Smooth muscle cell (in vitro differentiated cells): Measurements from ENCODE around the gene MT1HL1. TPM values are rescaled to one million over a fixed set of nuclear protein-coding genes. Genes with fewer than 3 reads are reported as not detected.

Source experiments
- DNase-seq: peaks from one replicate; lab custom pipeline; 2025; ENCODE audit not compliant: unreplicated experiment; lab: John Stamatoyannopoulos, UW
- H2AFZ ChIP-seq: fragments of 200-600 bp; sonication (generic); 2 replicates; pipeline ENCODE4 v1.6.0; 2016; ENCODE audit warnings: antibody characterized with exemption, low read depth, mild to moderate bottlenecking
- H3F3A ChIP-seq: fragments of 200-600 bp; sonication (generic); 2 replicates; pipeline ENCODE4 v1.6.0; 2017; ENCODE audit warnings: antibody characterized with exemption, low read depth
- H3K27ac ChIP-seq: fragments of 200-600 bp; sonication (generic); 2 replicates; pipeline ENCODE4 v1.5.1; 2016; ENCODE audit warnings: low read depth, mild to moderate bottlenecking
- H3K27me3 ChIP-seq: fragments of 200-600 bp; sonication (generic); 2 replicates; pipeline ENCODE4 v1.6.1; 2016; ENCODE audit warnings: low read depth, mild to moderate bottlenecking
- H3K36me3 ChIP-seq: fragments of 200-600 bp; sonication (generic); 2 replicates; pipeline ENCODE4 v1.5.1; 2016; ENCODE audit warnings: low read depth
- H3K4me1 ChIP-seq: fragments of 200-600 bp; sonication (generic); 2 replicates; pipeline ENCODE4 v1.5.1; 2016; ENCODE audit warnings: low read depth
- H3K4me2 ChIP-seq: fragments of 200-600 bp; sonication (generic); 2 replicates; pipeline ENCODE4 v1.6.0; 2016; ENCODE audit warnings: mild to moderate bottlenecking
- H3K4me3 ChIP-seq: fragments of 200-600 bp; sonication (generic); 2 replicates; pipeline ENCODE4 v1.5.1; 2016; ENCODE audit warnings: mild to moderate bottlenecking
- H3K79me2 ChIP-seq: fragments of 200-600 bp; sonication (generic); 2 replicates; pipeline ENCODE4 v1.6.0; 2016; ENCODE audit warnings: low read depth, mild to moderate bottlenecking
- H3K9ac ChIP-seq: fragments of 200-600 bp; sonication (generic); 2 replicates; pipeline ENCODE4 v1.6.0; 2016; ENCODE audit warnings: low read depth
- H3K9me3 ChIP-seq: fragments of 200-600 bp; sonication (generic); replicated peaks from 2 replicates; pipeline ENCODE4 v1.5.1; 2016; ENCODE audit warnings: low read depth
- H4K20me1 ChIP-seq: fragments of 200-600 bp; sonication (generic); 2 replicates; pipeline ENCODE4 v1.6.0; 2016; ENCODE audit warnings: low read depth
- WGBS: methylation state at CpG from one replicate; pipeline ENCODE4 v1.1.7; 2016; ENCODE audit warnings: low lambda C conversion rate; 5-methylcytosine and 5-hydroxymethylcytosine counted together
- polyA plus RNA-seq: library from polyadenylated mRNA; unstranded; fragments of >200 nt; fragmentation: Nextera tagmentation; extraction: Ambion mirVana; gene quantifications from 2 replicates; pipeline ENCODE4 v1.2.1, GENCODE V29; 2016
- total RNA-seq: library from RNA; depleted of rRNA; stranded (reverse); fragments of >200 nt; gene quantifications from 2 replicates; pipeline ENCODE4 v1.2.3, GENCODE V29; 2014
- TF ChIP-seq, protein P1 (sequence below): fragments of 200-600 bp; sonication (generic); IDR thresholded peaks from 2 replicates; pipeline ENCODE4 v1.5.1; 2017; ENCODE audit warnings: borderline replicate concordance, mild to moderate bottlenecking, antibody characterized with exemption; ENCODE audit not compliant: insufficient read depth, poor library complexity, severe bottlenecking

MT1HL1 gene
- total and polyA plus RNA-seq, 2 experiments from 2014 or later, result not detected

DNA sequence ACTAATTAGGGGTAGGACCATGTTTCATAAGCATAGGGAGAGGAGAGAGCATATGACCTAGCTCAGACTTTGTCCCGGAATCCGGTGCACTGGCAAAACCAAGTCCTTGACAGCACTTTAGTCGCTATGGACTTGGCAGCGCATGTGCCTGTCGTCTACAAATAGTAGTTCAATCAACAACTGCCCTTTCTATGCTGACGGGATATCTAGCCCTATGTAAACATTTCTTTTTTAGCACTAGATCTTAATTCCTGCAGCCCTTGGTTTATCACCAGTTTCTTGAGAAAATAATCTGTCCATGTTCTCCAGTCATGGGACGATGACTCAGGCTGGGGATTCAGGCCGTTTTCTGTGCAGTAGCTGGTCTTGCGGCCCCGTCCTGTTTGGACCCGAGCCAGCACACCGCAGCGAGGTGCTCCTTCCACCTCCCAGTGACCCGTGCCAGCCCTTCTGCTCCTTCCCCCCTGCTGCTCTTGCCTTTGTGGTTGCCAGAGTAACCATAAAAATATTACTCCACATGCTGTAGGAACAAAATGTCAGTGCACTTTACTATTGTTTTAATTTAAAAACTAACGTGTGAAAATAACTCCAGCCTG lies 8.6 kb upstream of the MT1HL1 start:
- no peaks in the 10 kb centered on the region for H3F3A ChIP-seq
- TF ChIP-seq, protein P1, sequence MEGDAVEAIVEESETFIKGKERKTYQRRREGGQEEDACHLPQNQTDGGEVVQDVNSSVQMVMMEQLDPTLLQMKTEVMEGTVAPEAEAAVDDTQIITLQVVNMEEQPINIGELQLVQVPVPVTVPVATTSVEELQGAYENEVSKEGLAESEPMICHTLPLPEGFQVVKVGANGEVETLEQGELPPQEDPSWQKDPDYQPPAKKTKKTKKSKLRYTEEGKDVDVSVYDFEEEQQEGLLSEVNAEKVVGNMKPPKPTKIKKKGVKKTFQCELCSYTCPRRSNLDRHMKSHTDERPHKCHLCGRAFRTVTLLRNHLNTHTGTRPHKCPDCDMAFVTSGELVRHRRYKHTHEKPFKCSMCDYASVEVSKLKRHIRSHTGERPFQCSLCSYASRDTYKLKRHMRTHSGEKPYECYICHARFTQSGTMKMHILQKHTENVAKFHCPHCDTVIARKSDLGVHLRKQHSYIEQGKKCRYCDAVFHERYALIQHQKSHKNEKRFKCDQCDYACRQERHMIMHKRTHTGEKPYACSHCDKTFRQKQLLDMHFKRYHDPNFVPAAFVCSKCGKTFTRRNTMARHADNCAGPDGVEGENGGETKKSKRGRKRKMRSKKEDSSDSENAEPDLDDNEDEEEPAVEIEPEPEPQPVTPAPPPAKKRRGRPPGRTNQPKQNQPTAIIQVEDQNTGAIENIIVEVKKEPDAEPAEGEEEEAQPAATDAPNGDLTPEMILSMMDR, result no peak
- no peaks in the 10 kb centered on the region for H4K20me1 ChIP-seq
- H3K4me1 ChIP-seq, result peaks cover 3% of the 10 kb centered on the region
- H3K79me2 ChIP-seq, result no peaks in the 10 kb centered on the region
- no peak overlapping the region for H3K4me3 ChIP-seq
- peak overlapping the region; percentile 53 for H3K27ac ChIP-seq
- H3K9ac ChIP-seq, result no peak overlapping the region
- peak overlapping the region; percentile 69 for H3K4me2 ChIP-seq
- H2AFZ ChIP-seq, result no peak overlapping the region
- peak; percentile 18 for DNase-seq
- no peaks in the 10 kb centered on the region for H3K36me3 ChIP-seq
- no peaks in the 10 kb centered on the region for H3K9me3 ChIP-seq
- WGBS, result 22% methylated on average over 15 of the region's 15 CpGs
- peaks cover 7% of the 10 kb centered on the region for H3K27me3 ChIP-seq

- H3F3A ChIP-seq, result no peaks in the 10 kb centered on the region
- 74% methylated on average over 5 of the region's 5 CpGs for WGBS
- H3K27me3 ChIP-seq, result peaks cover 7% of the 10 kb centered on the region
- H3K4me1 ChIP-seq, result peaks cover 3% of the 10 kb centered on the region
- H3K9ac ChIP-seq, result no peak overlapping the region
- DNase-seq, result no peak
- peak overlapping the region; percentile 69 for H3K4me2 ChIP-seq
- H3K4me3 ChIP-seq, result no peak overlapping the region
- H3K27ac ChIP-seq, result peak overlapping the region; percentile 53
- no peak overlapping the region for H2AFZ ChIP-seq
- TF ChIP-seq, protein P1, result no peak
- H4K20me1 ChIP-seq, result no peaks in the 10 kb centered on the region
- H3K9me3 ChIP-seq, result no peaks in the 10 kb centered on the region
- no peaks in the 10 kb centered on the region for H3K79me2 ChIP-seq
- no peaks in the 10 kb centered on the region for H3K36me3 ChIP-seq
Observed at GRCh38 chr1:237012361-237012760, 8.1 kb upstream of the MT1HL1 start.

GRCh38 chr1:237011432-237011831 lies 7.2 kb upstream of the MT1HL1 start:
- no peaks in the 10 kb centered on the region for H3K9me3 ChIP-seq
- H3K79me2 ChIP-seq, result no peaks in the 10 kb centered on the region
- no peaks in the 10 kb centered on the region for H3K36me3 ChIP-seq
- no peaks in the 10 kb centered on the region for H4K20me1 ChIP-seq
- WGBS, result 92% methylated on average over 3 of the region's 3 CpGs
- no peaks in the 10 kb centered on the region for H3K27me3 ChIP-seq
- no peak overlapping the region for H3K4me2 ChIP-seq
- TF ChIP-seq, protein P1, result no peak
- H3K27ac ChIP-seq, result no peak overlapping the region
- DNase-seq, result no peak
- no peak overlapping the region for H3K9ac ChIP-seq
- H2AFZ ChIP-seq, result no peak overlapping the region
- H3F3A ChIP-seq, result no peaks in the 10 kb centered on the region
- peaks cover 3% of the 10 kb centered on the region for H3K4me1 ChIP-seq
- H3K4me3 ChIP-seq, result no peak overlapping the region

GRCh38 chr1:237009611-237010010 lies 5.4 kb upstream of the MT1HL1 start:
- Histone ChIP-seq H3K9me3 (no peaks in the 10 kb centered on the region), H3K4me3 (no peak overlapping the region), H4K20me1 (no peaks in the 10 kb centered on the region), H3K79me2 (no peaks in the 10 kb centered on the region), H2AFZ (no peak overlapping the region), H3K9ac (no peak overlapping the region), H3K4me2 (no peak overlapping the region), H3K36me3 (no peaks in the 10 kb centered on the region), H3K27ac (no peak overlapping the region), H3K4me1 (no peaks in the 10 kb centered on the region), H3F3A (no peaks in the 10 kb centered on the region), H3K27me3 (no peaks in the 10 kb centered on the region)
- 97% methylated on average over 4 of the region's 4 CpGs for WGBS
- no peak for DNase-seq
- TF ChIP-seq, protein P1, result no peak
